K562 (cell line): Measurements from ENCODE around the gene PATE4. TPM values are rescaled to one million over a fixed set of nuclear protein-coding genes. Genes with fewer than 3 reads are reported as not detected.

Source experiments
- BDP1 ChIP-seq: IDR thresholded peaks from 3 replicates; pipeline ENCODE4 v1.6.1; 2011; ENCODE audit not compliant: insufficient read length, insufficient read depth
- COPS2 ChIP-seq: fragments of 450-650 bp; conservative IDR thresholded peaks from 2 replicates; pipeline ENCODE4 v1.6.1; 2016; ENCODE audit warnings: mild to moderate bottlenecking, moderate library complexity
- CXXC5 ChIP-seq: fragments of 250-450 bp; sonication (Bioruptor Pico); IDR thresholded peaks from 2 replicates; pipeline ENCODE4 v1.8.0; 2022; ENCODE audit warnings: inconsistent platforms, mild to moderate bottlenecking, moderate library complexity
- FOXA1 ChIP-seq: fragments of 450-650 bp; IDR thresholded peaks from 2 replicates; pipeline ENCODE4 v1.6.1; 2016; ENCODE audit warnings: mild to moderate bottlenecking, borderline replicate concordance
- GTF2E2 ChIP-seq: fragments of 200-800 bp; sonication (Bioruptor generic); IDR thresholded peaks from 2 replicates; pipeline ENCODE4 v1.6.1; 2016; ENCODE audit warnings: missing genetic modification characterization, missing compliant biosample characterization
- HDAC8 ChIP-seq: fragments of 450-650 bp; IDR thresholded peaks from 2 replicates; pipeline ENCODE4 v1.6.1; 2016; ENCODE audit warnings: mild to moderate bottlenecking, missing genetic modification characterization, moderate library complexity, missing compliant biosample characterization
- HNRNPL ChIP-seq: fragments of 200-400 bp; formaldehyde crosslinking; IDR thresholded peaks from 2 replicates; pipeline ENCODE4 v1.6.1; 2017; ENCODE audit warnings: low read depth, mild to moderate bottlenecking, low read length
- ILK ChIP-seq: fragments of 450-650 bp; IDR thresholded peaks from 2 replicates; pipeline ENCODE4 v1.6.1; 2016; ENCODE audit warnings: missing genetic modification characterization, low read depth, mild to moderate bottlenecking, missing compliant biosample characterization, moderate library complexity, borderline replicate concordance
- MAFF ChIP-seq: IDR thresholded peaks from 2 replicates; pipeline ENCODE4 v1.6.1; 2012; ENCODE audit warnings: low read length, improper control_type of control experiment
- MAFK ChIP-seq: IDR thresholded peaks from 2 replicates; pipeline ENCODE4 v1.6.1; 2011; ENCODE audit warnings: low read length, improper control_type of control experiment
- MCM2 ChIP-seq: fragments of 450-650 bp; IDR thresholded peaks from 2 replicates; pipeline ENCODE4 v1.6.1; 2017; ENCODE audit warnings: low read depth, mild to moderate bottlenecking
- NFYB ChIP-seq: IDR thresholded peaks from 2 replicates; pipeline ENCODE4 v1.6.1; 2011; ENCODE audit warnings: mild to moderate bottlenecking, moderate library complexity; ENCODE audit not compliant: insufficient read length; ENCODE audit errors: extremely low read depth
- POLR2AphosphoS5 ChIP-seq: IDR thresholded peaks from 2 replicates; pipeline ENCODE4 v1.6.1; 2011; ENCODE audit warnings: mild to moderate bottlenecking, low read depth, low read length, moderate library complexity; ENCODE audit not compliant: control insufficient read depth, insufficient read depth
- POLR3G ChIP-seq: IDR thresholded peaks from 2 replicates; pipeline ENCODE4 v1.6.1; 2011; ENCODE audit not compliant: insufficient read length, insufficient replicate concordance; ENCODE audit errors: extremely low read depth
- PTRF ChIP-seq: fragments of 450-650 bp; IDR thresholded peaks from 2 replicates; pipeline ENCODE4 v1.6.1; 2016; ENCODE audit warnings: mild to moderate bottlenecking, missing genetic modification characterization, missing compliant biosample characterization
- RFX5 ChIP-seq: IDR thresholded peaks from 2 replicates; pipeline ENCODE4 v1.6.1; 2011; ENCODE audit warnings: low read depth, mild to moderate bottlenecking, improper control_type of control experiment, low read length
- SMARCC2 ChIP-seq: fragments of 450-650 bp; IDR thresholded peaks from 2 replicates; pipeline ENCODE4 v1.6.1; 2017; ENCODE audit warnings: antibody characterized with exemption, moderate library complexity, mild to moderate bottlenecking, low read depth
- TCF3 ChIP-seq: sonication (generic); formaldehyde crosslinking; IDR thresholded peaks from 2 replicates; pipeline ENCODE4 v1.4.0; 2020; ENCODE audit warnings: mild to moderate bottlenecking, missing genetic modification reagents
- ZNF311 ChIP-seq: fragments of 250-450 bp; sonication (Bioruptor Pico); IDR thresholded peaks from 2 replicates; pipeline ENCODE4 v1.4.0; 2020; ENCODE audit warnings: mild to moderate bottlenecking, moderate library complexity
- polyA plus RNA-seq, 8 experiments: library from polyadenylated mRNA; depleted of rRNA in 4 of 8; stranded (reverse) in 5 of 8; unstranded in 3 of 8; fragments of >200 nt; fragmentation: Nextera tagmentation in 2 of 8; fragmentation: Illumina TruSeq in 1 of 8; extraction: Ambion mirVana in 2 of 8; extraction: Trizol in 1 of 8; gene quantifications; 2 replicates each; pipeline versions ENCODE4 v1.2.1 to v1.2.3, GENCODE V29; 2011 to 2014; ENCODE audit warnings: inconsistent platforms in 1 of 8, missing spikeins in 1 of 8
- total RNA-seq, 7 experiments: library from RNA; depleted of rRNA in 6 of 7; stranded (reverse); fragments of >200 nt in 6 of 7; fragmentation: Illumina TruSeq in 2 of 7; extraction: Trizol in 2 of 7; gene quantifications; 2 replicates each; pipeline versions ENCODE4 v1.2.1 to v1.2.3, GENCODE V29; 2011 to 2021; ENCODE audit warnings: low replicate concordance in 1 of 7
- TF ChIP-seq, protein P1 (sequence below): sonication (generic); formaldehyde crosslinking; IDR thresholded peaks from 2 replicates; pipeline ENCODE4 v1.8.1; 2023; ENCODE audit warnings: mild to moderate bottlenecking, missing genetic modification reagents
- TF ChIP-seq, protein P2 (sequence below): fragments of 250-450 bp; sonication (Bioruptor Pico); IDR thresholded peaks from 2 replicates; pipeline ENCODE4 v1.5.0; 2021
- TF ChIP-seq, protein P3 (sequence below): sonication (generic); formaldehyde crosslinking; IDR thresholded peaks from 2 replicates; pipeline ENCODE4 v1.8.1; 2023; ENCODE audit warnings: mild to moderate bottlenecking, missing genetic modification reagents
- TF ChIP-seq, protein P4 (sequence below), 2 experiments: fragments of 250-450 bp in 1 of 2; fragments of 450-650 bp in 1 of 2; sonication (Bioruptor Pico) in 1 of 2; IDR thresholded peaks; 2 replicates each; pipeline versions ENCODE4 v1.6.1 to v1.8.0; 2016 to 2021; ENCODE audit warnings: mild to moderate bottlenecking in 2 of 2, moderate library complexity in 2 of 2, missing compliant biosample characterization in 1 of 2, missing genetic modification characterization in 1 of 2
- TF ChIP-seq, protein P5 (sequence below): sonication (generic); formaldehyde crosslinking; IDR thresholded peaks from 2 replicates; pipeline ENCODE4 v1.9.0; 2022; ENCODE audit warnings: mild to moderate bottlenecking, missing genetic modification reagents

Gene PATE4
- total and polyA plus RNA-seq, 9 of the 15 experiments (the other 6 are each of a cell fraction or from before 2014, with no cell fraction given), result not detected

DNA sequence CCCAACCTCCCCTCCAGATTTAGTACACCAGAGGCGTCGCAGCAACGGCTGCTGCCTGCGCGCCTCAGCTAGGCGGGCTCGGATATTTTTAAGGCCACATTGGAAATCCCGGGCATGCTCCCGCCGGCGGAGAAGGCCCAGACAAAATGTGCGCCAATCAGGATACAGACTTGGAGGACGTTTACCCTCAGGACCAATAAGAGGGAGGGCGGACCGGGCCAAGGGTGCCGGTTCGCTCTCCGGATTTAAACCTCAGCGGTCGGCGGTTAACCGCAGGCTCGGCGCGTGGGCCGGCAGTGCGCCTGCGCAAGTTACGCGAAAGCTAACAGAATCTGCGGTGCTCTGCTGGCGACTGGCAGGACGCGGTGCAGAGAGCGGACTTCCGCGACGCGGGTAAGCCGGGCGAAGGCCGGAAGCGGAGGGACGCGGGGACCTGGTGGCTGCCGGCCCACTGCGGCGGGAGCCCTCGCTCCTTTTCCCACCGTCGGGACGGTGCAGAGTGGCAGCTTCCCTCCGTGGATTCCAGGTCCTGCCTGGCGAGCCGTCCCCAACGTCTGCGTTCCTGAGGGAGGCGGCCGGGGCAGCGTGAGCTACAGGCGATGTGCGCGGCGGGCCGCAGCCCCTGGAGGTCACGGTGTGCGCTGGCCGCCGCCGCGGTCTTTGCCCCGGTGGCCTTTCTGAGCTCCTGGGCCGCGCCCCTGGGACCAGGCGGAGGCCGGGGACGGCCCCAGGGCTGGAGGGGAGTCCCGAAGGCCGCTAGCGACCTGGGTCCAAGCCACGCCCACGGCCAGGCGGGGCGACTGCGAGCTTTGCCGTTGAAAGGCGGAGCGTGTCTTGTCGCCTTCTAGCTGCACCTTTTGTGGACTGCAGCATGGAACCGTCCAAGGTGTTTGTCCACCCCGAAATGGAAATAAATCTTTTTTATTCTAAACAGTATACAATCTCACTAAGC lies 54.5 kb downstream of the PATE4 start, which contains the start of gene HYLS1 (continued):
- TF ChIP-seq, protein P1, sequence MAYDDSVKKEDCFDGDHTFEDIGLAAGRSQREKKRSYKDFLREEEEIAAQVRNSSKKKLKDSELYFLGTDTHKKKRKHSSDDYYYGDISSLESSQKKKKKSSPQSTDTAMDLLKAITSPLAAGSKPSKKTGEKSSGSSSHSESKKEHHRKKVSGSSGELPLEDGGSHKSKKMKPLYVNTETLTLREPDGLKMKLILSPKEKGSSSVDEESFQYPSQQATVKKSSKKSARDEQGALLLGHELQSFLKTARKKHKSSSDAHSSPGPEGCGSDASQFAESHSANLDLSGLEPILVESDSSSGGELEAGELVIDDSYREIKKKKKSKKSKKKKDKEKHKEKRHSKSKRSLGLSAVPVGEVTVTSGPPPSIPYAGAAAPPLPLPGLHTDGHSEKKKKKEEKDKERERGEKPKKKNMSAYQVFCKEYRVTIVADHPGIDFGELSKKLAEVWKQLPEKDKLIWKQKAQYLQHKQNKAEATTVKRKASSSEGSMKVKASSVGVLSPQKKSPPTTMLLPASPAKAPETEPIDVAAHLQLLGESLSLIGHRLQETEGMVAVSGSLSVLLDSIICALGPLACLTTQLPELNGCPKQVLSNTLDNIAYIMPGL (CRISPR knock-in tag), result peak; percentile 83; the same call in 1 of the 2 replicates
- TF ChIP-seq MCM2 (no peak), POLR2AphosphoS5 (no peak; the same call in 1 of the 2 replicates), SMARCC2 (no peak), TCF3 (CRISPR knock-in tag) (no peak), ZNF311 (CRISPR knock-in tag) (no peak), GTF2E2 (tag) (no peak), RFX5 (no peak), HDAC8 (tag) (no peak), MAFK (no peak), FOXA1 (no peak), PTRF (no peak), BDP1 (no peak), ILK (tag) (no peak), NFYB (peak; percentile 52), COPS2 (no peak), HNRNPL (peak; percentile 34; the same call in 1 of the 2 replicates), MAFF (no peak), POLR3G (no peak), CXXC5 (CRISPR knock-in tag) (peak; percentile 91)
- TF ChIP-seq, protein P2, sequence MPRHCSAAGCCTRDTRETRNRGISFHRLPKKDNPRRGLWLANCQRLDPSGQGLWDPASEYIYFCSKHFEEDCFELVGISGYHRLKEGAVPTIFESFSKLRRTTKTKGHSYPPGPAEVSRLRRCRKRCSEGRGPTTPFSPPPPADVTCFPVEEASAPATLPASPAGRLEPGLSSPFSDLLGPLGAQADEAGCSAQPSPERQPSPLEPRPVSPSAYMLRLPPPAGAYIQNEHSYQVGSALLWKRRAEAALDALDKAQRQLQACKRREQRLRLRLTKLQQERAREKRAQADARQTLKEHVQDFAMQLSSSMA (CRISPR knock-in tag), result no peak
- TF ChIP-seq, protein P3, sequence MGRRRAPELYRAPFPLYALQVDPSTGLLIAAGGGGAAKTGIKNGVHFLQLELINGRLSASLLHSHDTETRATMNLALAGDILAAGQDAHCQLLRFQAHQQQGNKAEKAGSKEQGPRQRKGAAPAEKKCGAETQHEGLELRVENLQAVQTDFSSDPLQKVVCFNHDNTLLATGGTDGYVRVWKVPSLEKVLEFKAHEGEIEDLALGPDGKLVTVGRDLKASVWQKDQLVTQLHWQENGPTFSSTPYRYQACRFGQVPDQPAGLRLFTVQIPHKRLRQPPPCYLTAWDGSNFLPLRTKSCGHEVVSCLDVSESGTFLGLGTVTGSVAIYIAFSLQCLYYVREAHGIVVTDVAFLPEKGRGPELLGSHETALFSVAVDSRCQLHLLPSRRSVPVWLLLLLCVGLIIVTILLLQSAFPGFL, result no peak
- TF ChIP-seq, protein P4, sequence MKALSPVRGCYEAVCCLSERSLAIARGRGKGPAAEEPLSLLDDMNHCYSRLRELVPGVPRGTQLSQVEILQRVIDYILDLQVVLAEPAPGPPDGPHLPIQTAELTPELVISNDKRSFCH (CRISPR knock-in tag; IDR thresholded peaks at IDR 0.05), result no peak
- TF ChIP-seq, protein P4 (tag; IDR thresholded peaks at IDR 0.05), result no peak
- TF ChIP-seq, protein P5, sequence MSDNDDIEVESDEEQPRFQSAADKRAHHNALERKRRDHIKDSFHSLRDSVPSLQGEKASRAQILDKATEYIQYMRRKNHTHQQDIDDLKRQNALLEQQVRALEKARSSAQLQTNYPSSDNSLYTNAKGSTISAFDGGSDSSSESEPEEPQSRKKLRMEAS (CRISPR knock-in tag), result no peak; the same call in none of the 2 replicates
